ENCODE measurements around the gene PRMT6.
"Not testable (repeated sequence)": the region's sequence is repeated elsewhere in the genome, so short reads cannot be mapped to it uniquely, and the experiment has no call there.

Gene PRMT6

DNA sequence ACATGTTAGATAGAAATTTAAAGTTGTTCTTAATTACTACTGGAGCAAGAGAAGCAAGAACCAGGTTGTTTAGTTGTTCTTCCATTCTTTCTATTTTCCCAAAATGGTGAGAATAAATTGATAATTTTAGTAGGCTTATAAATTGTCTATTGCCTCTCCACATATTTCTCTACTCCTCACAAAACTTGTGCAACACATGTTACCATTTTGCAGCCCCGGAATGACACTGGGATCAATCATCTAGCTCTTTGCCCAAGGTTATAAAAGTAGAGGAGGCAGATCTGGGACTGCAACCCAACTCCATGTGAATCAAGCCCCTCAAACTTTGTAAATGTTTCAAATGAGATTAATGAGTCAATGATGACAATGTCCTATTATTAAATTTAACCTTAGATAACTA, 34.9 kb downstream of the PRMT6 start:
- Histone ChIP-seq H3K9me2 (replicated peaks; ENCODE audit: insufficient read depth, low read length) (no peaks in the 10 kb centered on the region), H3F3A (ENCODE audit: insufficient read depth, low read length) (no peaks in the 10 kb centered on the region), H3K79me2 (ENCODE audit: low read length) (no peaks in the 10 kb centered on the region), H3K4me1 (ENCODE audit: low read length) (no peaks in the 10 kb centered on the region), H3K4me3 (ENCODE audit: low read length) (no peak overlapping the region), H3K9ac (ENCODE audit: low read length) (no peak overlapping the region), H3K27me3 (replicated peaks; ENCODE audit: insufficient read depth, low read length) (no peaks in the 10 kb centered on the region), H3K9me3 (replicated peaks; ENCODE audit: insufficient read depth, low read length) (no peaks in the 10 kb centered on the region), H3K4me2 (ENCODE audit: low read depth, low read length) (no peak overlapping the region), H3K36me3 (replicated peaks; ENCODE audit: insufficient read depth, low read length) (no peaks in the 10 kb centered on the region), H3K27ac (ENCODE audit: low read length) (no peak overlapping the region), H2AFZ (ENCODE audit: low read length) (no peak overlapping the region), H4K20me1 (ENCODE audit: insufficient read depth, low read length) (no peaks in the 10 kb centered on the region)
- no peak for DNase-seq
- no peak for TF ChIP-seq CTCF (IDR thresholded peaks at IDR 0.05; ENCODE audit: low read length)
- no peak for TF ChIP-seq EZH2phosphoT487 (IDR thresholded peaks at IDR 0.05; ENCODE audit: low read length)
- no peak for TF ChIP-seq EZH2 (optimal IDR thresholded peaks at IDR 0.05; ENCODE audit: low read depth, low read length)

- H3K27me3 ChIP-seq (replicated peaks; ENCODE audit: insufficient read depth, low read length); H3K79me2 ChIP-seq (ENCODE audit: low read length); H3K9ac ChIP-seq (ENCODE audit: low read length); H3K4me2 ChIP-seq (ENCODE audit: low read depth, low read length); H3K27ac ChIP-seq (ENCODE audit: low read length); H2AFZ ChIP-seq (ENCODE audit: low read length); H3K4me3 ChIP-seq (ENCODE audit: low read length); H3F3A ChIP-seq (ENCODE audit: insufficient read depth, low read length); H3K4me1 ChIP-seq (ENCODE audit: low read length); H4K20me1 ChIP-seq (ENCODE audit: insufficient read depth, low read length); DNase-seq; H3K9me2 ChIP-seq (replicated peaks; ENCODE audit: insufficient read depth, low read length); H3K9me3 ChIP-seq (replicated peaks; ENCODE audit: insufficient read depth, low read length); H3K36me3 ChIP-seq (replicated peaks; ENCODE audit: insufficient read depth, low read length): not testable (repeated sequence)
Measured at GRCh38 chr1:107093395-107093794, 36.9 kb downstream of the PRMT6 start.

DNA sequence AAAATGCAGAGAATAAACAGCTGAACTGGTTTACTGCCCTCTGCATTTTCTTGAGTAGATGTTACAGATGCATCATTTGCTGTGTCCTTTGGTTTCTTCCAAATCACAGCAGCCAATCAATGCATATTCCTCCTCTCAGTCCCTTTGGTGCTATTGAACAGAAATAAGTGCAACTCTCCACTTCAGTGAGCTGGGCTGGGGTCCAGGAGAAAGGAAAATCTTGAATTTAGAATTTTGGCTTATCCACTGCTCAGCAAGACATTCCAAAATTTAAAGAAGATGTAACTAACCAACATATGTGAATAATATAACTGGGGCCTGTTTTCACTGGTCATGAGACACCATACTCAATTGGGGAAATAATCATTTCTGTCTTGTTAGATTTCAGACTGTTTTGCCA, 39.2 kb downstream of the PRMT6 start:
- Histone ChIP-seq H3K4me1 (ENCODE audit: low read length) (no peaks in the 10 kb centered on the region), H3K27ac (ENCODE audit: low read length) (no peak overlapping the region), H3K27me3 (replicated peaks; ENCODE audit: insufficient read depth, low read length) (no peaks in the 10 kb centered on the region), H4K20me1 (ENCODE audit: insufficient read depth, low read length) (no peaks in the 10 kb centered on the region), H3K4me3 (ENCODE audit: low read length) (no peak overlapping the region), H3K9me2 (replicated peaks; ENCODE audit: insufficient read depth, low read length) (no peaks in the 10 kb centered on the region), H3K9me3 (replicated peaks; ENCODE audit: insufficient read depth, low read length) (no peaks in the 10 kb centered on the region), H3K36me3 (replicated peaks; ENCODE audit: insufficient read depth, low read length) (no peaks in the 10 kb centered on the region), H3F3A (ENCODE audit: insufficient read depth, low read length) (no peaks in the 10 kb centered on the region), H3K9ac (ENCODE audit: low read length) (no peak overlapping the region), H3K4me2 (ENCODE audit: low read depth, low read length) (no peak overlapping the region), H2AFZ (ENCODE audit: low read length) (no peak overlapping the region), H3K79me2 (ENCODE audit: low read length) (no peaks in the 10 kb centered on the region)
- TF ChIP-seq CTCF (IDR thresholded peaks at IDR 0.05; ENCODE audit: low read length) (no peak), EZH2 (optimal IDR thresholded peaks at IDR 0.05; ENCODE audit: low read depth, low read length) (no peak), EZH2phosphoT487 (IDR thresholded peaks at IDR 0.05; ENCODE audit: low read length) (no peak)
- no peak for DNase-seq

- Histone ChIP-seq H3K4me3 (ENCODE audit: low read length) (no peak overlapping the region), H3K27ac (ENCODE audit: low read length) (no peak overlapping the region), H3K4me1 (ENCODE audit: low read length) (no peaks in the 10 kb centered on the region), H3K9ac (ENCODE audit: low read length) (no peak overlapping the region), H3F3A (ENCODE audit: insufficient read depth, low read length) (no peaks in the 10 kb centered on the region), H3K4me2 (ENCODE audit: low read depth, low read length) (no peak overlapping the region), H3K27me3 (replicated peaks; ENCODE audit: insufficient read depth, low read length) (no peaks in the 10 kb centered on the region), H2AFZ (ENCODE audit: low read length) (no peak overlapping the region), H3K9me2 (replicated peaks; ENCODE audit: insufficient read depth, low read length) (no peaks in the 10 kb centered on the region), H3K36me3 (replicated peaks; ENCODE audit: insufficient read depth, low read length) (no peaks in the 10 kb centered on the region), H4K20me1 (ENCODE audit: insufficient read depth, low read length) (no peaks in the 10 kb centered on the region), H3K79me2 (ENCODE audit: low read length) (no peaks in the 10 kb centered on the region), H3K9me3 (replicated peaks; ENCODE audit: insufficient read depth, low read length) (no peaks in the 10 kb centered on the region)
- no peak for DNase-seq
- TF ChIP-seq EZH2 (optimal IDR thresholded peaks at IDR 0.05; ENCODE audit: low read depth, low read length) = no peak
- no peak for TF ChIP-seq EZH2phosphoT487 (IDR thresholded peaks at IDR 0.05; ENCODE audit: low read length)
- TF ChIP-seq CTCF (IDR thresholded peaks at IDR 0.05; ENCODE audit: low read length) = no peak
Measured at GRCh38 chr1:107096690-107097089, 40.2 kb downstream of the PRMT6 start.

Data from MM.1S (cell line).